Esophagus squamous epithelium (tissue), 4 donors: ENCODE measurements around the gene RSL24D1.

Experiments used
- CTCF ChIP-seq, 6 experiments: fragments of 450-650 bp in 4 of 6; fragments of 200-600 bp in 2 of 6; sonication (generic) in 2 of 6; IDR thresholded peaks; one replicate each; pipeline ENCODE4 v1.5.1; 2016 to 2019; ENCODE audit warnings: antibody characterized with exemption in 6 of 6, mild to moderate bottlenecking in 4 of 6, moderate library complexity in 4 of 6
- POLR2A ChIP-seq, 4 donors: fragments of 450-650 bp; IDR thresholded peaks; one replicate each; pipeline ENCODE4 v1.6.1; 2017; ENCODE audit warnings: antibody characterized with exemption in 4 of 4, mild to moderate bottlenecking in 4 of 4, moderate library complexity in 3 of 4

DNA sequence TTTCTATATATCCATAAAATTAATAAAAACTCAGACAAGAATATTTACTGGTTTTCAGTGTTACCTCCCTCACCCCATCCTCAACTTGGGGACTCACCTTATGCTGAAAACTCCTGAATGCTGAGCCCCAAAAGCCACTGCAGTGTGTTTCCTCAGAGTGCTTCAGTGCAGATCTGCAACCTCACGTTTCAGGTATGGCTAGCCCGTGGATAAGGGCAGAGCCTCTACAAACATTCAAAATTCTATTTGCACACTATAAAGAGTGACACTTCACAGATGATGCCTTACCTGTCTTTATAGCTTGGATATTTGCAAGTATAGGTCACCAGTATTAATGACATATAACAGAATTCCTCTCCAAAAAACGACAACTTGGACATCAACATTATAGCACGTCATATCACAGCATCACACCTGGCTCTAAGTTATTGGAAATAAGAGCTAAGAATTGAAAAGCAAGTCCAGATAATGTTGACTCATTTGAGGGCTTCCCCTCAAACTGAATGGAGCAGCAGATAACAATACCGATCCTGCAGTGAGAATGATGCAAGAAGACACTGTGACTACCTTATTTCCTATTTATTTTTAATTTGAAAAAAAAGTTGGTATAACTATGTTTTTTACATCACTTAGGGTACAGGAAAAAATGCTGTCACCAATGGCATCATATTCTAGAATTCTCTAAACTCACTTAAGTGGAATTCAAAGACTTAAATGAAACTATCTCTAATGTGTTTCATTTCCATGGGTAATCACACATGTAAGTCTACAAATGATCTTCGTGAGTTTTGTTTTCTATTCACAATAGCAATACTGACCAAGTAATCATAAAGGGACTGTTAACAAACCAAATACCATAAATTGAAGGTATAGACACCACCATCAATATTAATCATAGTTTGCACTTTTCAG lies 40.7 kb upstream of the RSL24D1 start:
- TF ChIP-seq POLR2A (IDR thresholded peaks at IDR 0.05) (no peak), CTCF (IDR thresholded peaks at IDR 0.05) (no peak)
